Measurements from ENCODE around the gene PRPF4.

Gene PRPF4

GRCh38 chr9:113340011-113340699 lies 64.7 kb downstream of the PRPF4 start, which contains the start of gene WDR31:
WDR31 (minus strand) TSS chr9:113340275; CDS start chr9:113332022, 8,253 bp downstream.
- H3K9me3 Mint-ChIP-seq: no peaks in the 10 kb centered on the region
- H3K36me3 Mint-ChIP-seq (ENCODE audit: insufficient read depth): no peaks in the 10 kb centered on the region
- peak within 1 kb of the TSS; percentile 75 to 76 for H3K27ac Mint-ChIP-seq
- H3K4me1 Mint-ChIP-seq (ENCODE audit: low read depth in 2 of 2): peaks cover 9 to 14% of the 10 kb centered on the region in 2 donors
- peak; percentile 62 to 75 (median 66) for DNase-seq
- peaks cover 6 to 12% of the 10 kb centered on the region in 2 donors for H3K27me3 Mint-ChIP-seq
- peak within 1 kb of the TSS; percentile 83 to 84 for H3K4me3 Mint-ChIP-seq
- ATAC-seq (replicated peaks): peak; percentile 98

GRCh38 chr9:113341712-113342410 lies 66.4 kb downstream of the PRPF4 start:
- H3K4me1 Mint-ChIP-seq (ENCODE audit: low read depth in 2 of 2): peaks cover 9 to 14% of the 10 kb centered on the region in 2 donors
- DNase-seq (no peak), ATAC-seq (replicated peaks) (no peak)
- peak overlapping the region; percentile 9 to 84 for H3K4me3 Mint-ChIP-seq
- H3K27ac Mint-ChIP-seq: no peak overlapping the region
- H3K27me3 Mint-ChIP-seq: peaks cover 6 to 12% of the 10 kb centered on the region in 2 donors
- H3K9me3 Mint-ChIP-seq: no peaks in the 10 kb centered on the region
- no peaks in the 10 kb centered on the region for H3K36me3 Mint-ChIP-seq (ENCODE audit: insufficient read depth)

Measured in effector memory CD8-positive, alpha-beta T cell (primary cell).